Ascending aorta (tissue), 2 donors: Measurements from ENCODE around the gene PRKAR2B. TPM values are rescaled to one million over a fixed set of nuclear protein-coding genes. Genes with fewer than 3 reads are reported as not detected.

ENCODE experiments used
- DNase-seq, 2 donors: peaks; one replicate each; pipeline ENCODE4 v3.0.0-alpha.2; 2019; ENCODE audit warnings: low spot score in 2 of 2
- H3K27ac ChIP-seq, 2 donors: fragments of 200-600 bp; sonication (generic); one replicate each; pipeline ENCODE4 v1.5.1; 2016 to 2017; ENCODE audit warnings: mild to moderate bottlenecking in 1 of 2
- H3K27me3 ChIP-seq: fragments of 200-600 bp; sonication (generic); one replicate; pipeline ENCODE4 v1.5.1; 2017
- H3K36me3 ChIP-seq, 2 donors: fragments of 200-600 bp; sonication (generic); one replicate each; pipeline ENCODE4 v1.5.1; 2016
- H3K4me1 ChIP-seq, 2 donors: fragments of 200-600 bp; sonication (generic); one replicate each; pipeline ENCODE4 v1.5.1; 2016 to 2017; ENCODE audit warnings: mild to moderate bottlenecking in 1 of 2
- H3K4me3 ChIP-seq, 2 donors: fragments of 200-600 bp; sonication (generic); one replicate each; pipeline ENCODE4 v1.5.1; 2016 to 2017; ENCODE audit warnings: mild to moderate bottlenecking in 1 of 2
- H3K9me3 ChIP-seq, 2 donors: fragments of 200-600 bp; sonication (generic); one replicate each; pipeline ENCODE4 v1.5.1; 2016
- intact Hi-C: fragments of 100-400 bp; cut with DNase I; formaldehyde crosslinking; loops from one replicate; pipeline ENCODE4 v1.15.1; 2023
- total RNA-seq: library from RNA; depleted of rRNA; stranded (reverse); fragments of >200 nt; gene quantifications from one replicate; pipeline ENCODE4 v1.1.0, GENCODE V29; 2016
- TF ChIP-seq, protein P1 (sequence below), 3 experiments: fragments of 200-600 bp in 2 of 3; fragments of 450-650 bp in 1 of 3; sonication (generic) in 2 of 3; IDR thresholded peaks; one replicate each; pipeline ENCODE4 v1.5.1; 2016 to 2019; ENCODE audit warnings: antibody characterized with exemption in 3 of 3, mild to moderate bottlenecking in 1 of 3, moderate library complexity in 1 of 3

The PRKAR2B gene
- total RNA-seq, 1 donor from 2014 or later: 10.5 TPM

GRCh38 chr7:107045980-107046379 is 1.5 kb downstream of the PRKAR2B start:
- H3K27me3 ChIP-seq: no peaks in the 10 kb centered on the region
- no peaks in the 10 kb centered on the region for H3K9me3 ChIP-seq
- H3K4me3 ChIP-seq: peak overlapping the region; percentile 66 to 74
- no peaks in the 10 kb centered on the region for H3K36me3 ChIP-seq
- H3K27ac ChIP-seq: no peak overlapping the region
- TF ChIP-seq, protein P1, sequence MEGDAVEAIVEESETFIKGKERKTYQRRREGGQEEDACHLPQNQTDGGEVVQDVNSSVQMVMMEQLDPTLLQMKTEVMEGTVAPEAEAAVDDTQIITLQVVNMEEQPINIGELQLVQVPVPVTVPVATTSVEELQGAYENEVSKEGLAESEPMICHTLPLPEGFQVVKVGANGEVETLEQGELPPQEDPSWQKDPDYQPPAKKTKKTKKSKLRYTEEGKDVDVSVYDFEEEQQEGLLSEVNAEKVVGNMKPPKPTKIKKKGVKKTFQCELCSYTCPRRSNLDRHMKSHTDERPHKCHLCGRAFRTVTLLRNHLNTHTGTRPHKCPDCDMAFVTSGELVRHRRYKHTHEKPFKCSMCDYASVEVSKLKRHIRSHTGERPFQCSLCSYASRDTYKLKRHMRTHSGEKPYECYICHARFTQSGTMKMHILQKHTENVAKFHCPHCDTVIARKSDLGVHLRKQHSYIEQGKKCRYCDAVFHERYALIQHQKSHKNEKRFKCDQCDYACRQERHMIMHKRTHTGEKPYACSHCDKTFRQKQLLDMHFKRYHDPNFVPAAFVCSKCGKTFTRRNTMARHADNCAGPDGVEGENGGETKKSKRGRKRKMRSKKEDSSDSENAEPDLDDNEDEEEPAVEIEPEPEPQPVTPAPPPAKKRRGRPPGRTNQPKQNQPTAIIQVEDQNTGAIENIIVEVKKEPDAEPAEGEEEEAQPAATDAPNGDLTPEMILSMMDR (IDR thresholded peaks at IDR 0.05): no peak
- DNase-seq: no peak
- intact Hi-C loops: loop anchor here (2.0 kb wide), 1 partner anchor 123 kb away; the partner anchor contains the start of gene HBP1
- peaks cover 7% of the 10 kb centered on the region in 2 donors for H3K4me1 ChIP-seq

DNA sequence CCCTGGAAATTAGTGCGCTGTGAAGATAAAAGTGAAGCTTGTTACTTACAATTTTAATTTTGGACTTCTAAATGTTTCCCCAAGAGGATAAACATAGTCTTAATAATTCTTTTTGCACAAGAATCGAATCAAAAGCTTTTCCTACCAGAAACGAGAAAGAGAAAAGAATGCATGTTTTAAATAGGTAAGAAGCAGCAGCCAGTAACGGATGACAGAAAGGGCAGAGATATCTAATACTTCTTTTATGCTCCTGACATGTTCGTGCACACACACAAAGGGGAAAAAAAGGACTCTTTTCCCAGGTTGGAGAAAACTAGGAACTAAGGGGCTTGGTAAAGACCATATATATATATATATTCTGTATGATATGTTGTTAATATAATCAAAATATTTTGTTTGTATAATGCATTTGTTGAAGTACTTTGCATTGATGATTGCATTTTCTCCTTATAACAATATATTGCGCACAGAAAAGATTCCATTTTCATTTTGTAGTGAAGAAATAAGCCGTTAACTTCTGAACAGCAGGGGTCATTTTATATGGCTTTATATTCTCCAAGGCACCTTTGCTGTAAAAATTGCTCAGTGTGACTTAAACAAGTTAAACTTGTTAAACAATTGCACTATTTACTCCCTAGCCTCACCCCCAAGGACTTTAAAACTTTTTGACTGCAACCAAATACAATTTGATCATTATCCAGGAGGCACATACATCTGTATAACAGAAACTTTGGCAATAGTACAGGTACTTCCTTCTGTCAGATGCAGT is 2.2 kb downstream of the PRKAR2B start:
- peaks cover 7% of the 10 kb centered on the region in 2 donors for H3K4me1 ChIP-seq
- no peak overlapping the region for H3K4me3 ChIP-seq
- TF ChIP-seq, protein P1 (IDR thresholded peaks at IDR 0.05): no peak
- no peaks in the 10 kb centered on the region for H3K9me3 ChIP-seq
- no peaks in the 10 kb centered on the region for H3K36me3 ChIP-seq
- H3K27ac ChIP-seq: no peak overlapping the region
- H3K27me3 ChIP-seq: no peaks in the 10 kb centered on the region
- intact Hi-C loops: no loop called here
- no peak for DNase-seq

DNA sequence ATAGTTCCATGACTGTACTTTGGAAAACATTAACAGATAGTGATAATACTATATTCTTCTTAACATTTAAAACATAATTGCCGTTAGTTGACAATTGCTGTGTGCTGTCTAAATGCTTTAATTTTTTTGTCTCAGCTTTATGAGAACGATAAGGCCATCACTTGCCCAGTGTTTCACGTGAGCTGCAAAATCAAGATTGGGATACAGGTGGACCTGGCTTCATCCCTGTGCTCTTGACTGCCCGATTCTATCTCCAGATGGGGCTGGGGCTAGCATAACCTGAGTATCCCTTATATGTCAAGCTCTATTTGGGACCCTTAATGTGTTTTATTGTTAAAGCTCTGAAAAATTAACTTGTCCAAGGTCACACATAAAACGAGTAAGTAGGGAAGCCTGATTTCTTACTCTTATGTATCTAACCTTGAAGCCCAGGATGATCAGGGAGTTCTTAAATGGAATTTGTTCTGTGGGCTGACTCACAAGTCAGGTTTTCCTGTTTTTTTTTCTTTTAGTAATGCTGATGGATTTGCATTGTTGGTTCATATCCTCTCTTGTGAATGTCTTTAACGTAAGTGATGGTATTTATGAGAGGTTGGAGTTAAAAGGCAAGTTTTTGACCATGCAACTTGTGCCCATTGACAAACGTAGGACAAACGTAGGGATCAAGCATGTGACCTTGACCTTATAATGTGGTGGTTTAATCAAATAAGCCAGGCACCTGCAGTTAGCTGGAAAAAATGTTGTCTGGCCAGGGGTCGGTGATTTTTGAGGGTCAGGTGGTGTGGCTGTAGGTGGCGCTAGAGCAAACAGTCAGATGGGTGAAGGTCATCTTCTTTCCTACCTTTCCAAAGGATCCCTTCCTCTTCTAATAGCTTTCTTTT is 3.6 kb downstream of the PRKAR2B start:
- no peaks in the 10 kb centered on the region for H3K36me3 ChIP-seq
- TF ChIP-seq, protein P1 (IDR thresholded peaks at IDR 0.05): no peak
- intact Hi-C loops: no loop called here
- no peak overlapping the region for H3K4me3 ChIP-seq
- no peaks in the 10 kb centered on the region for H3K27me3 ChIP-seq
- DNase-seq: no peak
- no peaks in the 10 kb centered on the region for H3K9me3 ChIP-seq
- peaks cover 7% of the 10 kb centered on the region in 2 donors for H3K4me1 ChIP-seq
- no peak overlapping the region for H3K27ac ChIP-seq

GRCh38 chr7:107048783-107049418 is 4.4 kb downstream of the PRKAR2B start:
- Histone ChIP-seq H3K9me3 (no peaks in the 10 kb centered on the region), H3K36me3 (no peaks in the 10 kb centered on the region), H3K4me3 (no peak overlapping the region), H3K27ac (no peak overlapping the region), H3K4me1 (peaks cover 7% of the 10 kb centered on the region in 2 donors), H3K27me3 (no peaks in the 10 kb centered on the region)
- intact Hi-C loops: no loop called here
- TF ChIP-seq, protein P1 (IDR thresholded peaks at IDR 0.05): no peak
- DNase-seq: no peak

- DNase-seq: no peak
- intact Hi-C loops: no loop called here
- Histone ChIP-seq H3K4me3 (no peak overlapping the region), H3K36me3 (no peaks in the 10 kb centered on the region), H3K27me3 (no peaks in the 10 kb centered on the region), H3K9me3 (no peaks in the 10 kb centered on the region), H3K4me1 (peaks cover 7% of the 10 kb centered on the region in 2 donors), H3K27ac (no peak overlapping the region)
- TF ChIP-seq, protein P1 (IDR thresholded peaks at IDR 0.05): no peak
Measured at GRCh38 chr7:107049480-107049879, 5.0 kb downstream of the PRKAR2B start.
